ENCODE data around the gene DIDO1. TPM values are rescaled to one million over a fixed set of nuclear protein-coding genes. Genes with fewer than 3 reads are reported as not detected.
"Not testable (repeated sequence)": the region's sequence is repeated elsewhere in the genome, so short reads cannot be mapped to it uniquely, and the experiment has no call there.

DIDO1 gene
- total RNA-seq, 1 donor from 2014 or later = 33.2 TPM

- DNase-seq (ENCODE audit: low read depth, low spot score) = no peak
Measured at GRCh38 chr20:62962891-62963613, 36.7 kb upstream of the DIDO1 start.

- DNase-seq (ENCODE audit: low read depth, low spot score) = no peak
Measured at GRCh38 chr20:62962221-62962879, 36.0 kb upstream of the DIDO1 start.

GRCh38 chr20:62961799-62962198 is 35.5 kb upstream of the DIDO1 start:
- no peak for DNase-seq (ENCODE audit: low read depth, low spot score)

GRCh38 chr20:62961310-62961783 is 35.0 kb upstream of the DIDO1 start:
- no peak for DNase-seq (ENCODE audit: low read depth, low spot score)

GRCh38 chr20:62960446-62961309 is 34.4 kb upstream of the DIDO1 start:
- not testable (repeated sequence) for DNase-seq (ENCODE audit: low read depth, low spot score)

- DNase-seq (ENCODE audit: low read depth, low spot score) = no peak
Measured at GRCh38 chr20:62959998-62960436, 33.7 kb upstream of the DIDO1 start.

- DNase-seq (ENCODE audit: low read depth, low spot score) = no peak
Measured at GRCh38 chr20:62959101-62959971, 33.0 kb upstream of the DIDO1 start.

- DNase-seq (ENCODE audit: low read depth, low spot score) = no peak
Measured at GRCh38 chr20:62958388-62959100, 32.2 kb upstream of the DIDO1 start.

- DNase-seq (ENCODE audit: low read depth, low spot score) = no peak
Measured at GRCh38 chr20:62957136-62958117, 31.1 kb upstream of the DIDO1 start.

- no peak for DNase-seq (ENCODE audit: low read depth, low spot score)
Measured at GRCh38 chr20:62956387-62957135, 30.3 kb upstream of the DIDO1 start.

GRCh38 chr20:62955519-62956386 is 29.4 kb upstream of the DIDO1 start:
- DNase-seq (ENCODE audit: low read depth, low spot score) = no peak

- DNase-seq (ENCODE audit: low read depth, low spot score) = no peak
Measured at GRCh38 chr20:62953839-62954703, 27.8 kb upstream of the DIDO1 start.

- DNase-seq (ENCODE audit: low read depth, low spot score) = no peak
Measured at GRCh38 chr20:62952968-62953838, 26.9 kb upstream of the DIDO1 start.

GRCh38 chr20:62952373-62952967 is 26.2 kb upstream of the DIDO1 start, which contains the start of gene SLC17A9:
Gene SLC17A9 (plus strand): TSS chr20:62952709. CDS start chr20:62952831, 122 bp downstream.
- no peak for DNase-seq (ENCODE audit: low read depth, low spot score)

GRCh38 chr20:62951896-62952372 is 25.6 kb upstream of the DIDO1 start:
- DNase-seq (ENCODE audit: low read depth, low spot score) = no peak

All from pulmonary artery endothelial cell (primary cell).